HG03025 (cell line): ENCODE data around the gene F3.
"Not testable (repeated sequence)": the region's sequence is repeated elsewhere in the genome, so short reads cannot be mapped to it uniquely, and the experiment has no call there.

Source experiments
- ATAC-seq: cut with Tn5 transposase; IDR thresholded peaks from one replicate; pipeline ENCODE4 v1.9.1; 2021; ENCODE audit warnings: mild to moderate bottlenecking, moderate library complexity; ENCODE audit not compliant: unreplicated experiment, low FRiP score

Gene F3

DNA sequence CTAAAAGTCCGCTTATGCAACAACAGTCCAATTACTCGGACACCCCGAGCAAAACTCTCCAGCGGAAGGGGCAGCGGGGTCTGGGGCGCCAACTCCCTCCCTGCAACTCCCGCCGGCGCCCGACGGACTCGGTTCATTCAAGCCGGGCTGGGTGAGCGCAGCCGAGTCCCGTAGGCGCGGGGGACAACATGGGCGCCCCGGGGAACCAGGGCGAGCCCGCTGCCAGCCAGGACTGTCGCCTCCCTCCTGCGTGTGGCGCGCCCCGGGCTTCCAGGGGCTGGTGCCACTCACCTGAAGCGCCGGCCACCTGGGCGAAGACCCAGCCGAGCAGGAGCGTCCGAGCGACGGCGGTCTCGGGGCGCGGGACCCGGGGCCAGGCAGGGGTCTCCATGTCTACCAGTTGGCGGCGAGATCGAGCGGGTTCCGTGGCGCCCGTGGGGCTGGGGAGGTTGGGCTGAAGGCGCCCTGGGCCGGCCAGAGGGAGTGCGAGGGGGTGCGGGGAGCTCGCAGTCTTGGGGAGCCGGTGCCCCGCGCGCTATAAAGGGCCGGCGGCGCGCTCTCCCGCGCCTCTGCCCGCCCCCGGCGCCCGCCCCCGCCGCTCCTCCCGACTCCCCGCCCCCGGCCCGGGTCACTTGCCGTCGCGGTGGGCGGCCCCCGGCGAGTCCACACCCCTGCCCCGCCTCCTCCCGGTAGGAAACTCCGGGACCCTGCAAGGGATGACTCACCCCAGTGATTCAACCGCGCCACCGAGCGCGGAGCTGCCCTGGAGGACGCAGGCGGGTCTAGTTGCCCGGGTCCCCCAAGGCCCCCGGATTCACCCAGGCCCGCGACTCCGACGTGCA is at the start of gene F3:
TSS of gene F3 (minus strand) at position 514 of the 842 bp plus-strand sequence. CDS start at position 391, 123 bp downstream.
- ATAC-seq, result no peak

DNA sequence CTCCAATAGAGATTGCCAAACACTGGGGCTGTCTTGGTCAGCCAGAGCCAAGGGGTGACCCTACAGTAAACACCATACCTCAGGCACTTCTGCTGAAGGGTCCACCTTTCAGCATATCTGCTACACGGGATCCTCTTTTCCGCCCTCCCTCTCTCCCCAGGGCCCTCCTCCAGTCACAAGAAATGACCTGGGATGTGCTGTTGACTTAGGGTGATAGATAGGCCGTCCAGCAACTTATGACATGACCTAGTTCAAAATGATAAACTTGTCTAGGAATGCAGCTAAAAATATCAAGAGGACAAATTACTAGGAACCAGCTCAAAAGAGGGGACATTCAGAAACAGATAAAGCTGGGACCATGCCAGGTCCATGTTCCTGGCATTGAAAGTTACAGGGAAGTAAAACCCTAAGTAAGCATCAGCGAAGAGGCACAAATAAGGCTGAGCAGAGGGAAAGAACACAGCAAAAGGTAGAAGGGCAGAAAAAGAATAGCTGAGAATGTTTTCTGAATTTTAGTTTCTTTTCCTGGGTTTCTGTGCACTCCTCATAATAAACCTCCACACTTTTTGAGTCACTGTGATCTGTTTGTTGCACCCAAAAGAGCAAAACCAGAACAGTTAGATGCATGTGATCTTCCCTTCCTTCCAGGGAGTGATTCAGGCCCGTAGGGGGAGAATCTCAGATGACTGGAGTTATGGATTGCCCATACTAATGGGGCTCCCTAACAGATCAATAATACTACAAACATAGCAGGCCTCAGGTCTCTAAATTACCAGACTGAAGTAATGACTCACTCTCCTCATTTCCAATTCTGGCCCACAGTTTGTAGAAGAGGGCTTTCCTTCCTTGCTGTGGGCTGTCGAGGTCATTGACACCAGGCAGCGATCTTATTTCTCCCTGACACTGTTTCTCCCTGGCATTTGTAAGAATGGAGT is 48.9 kb upstream of the F3 start:
- no peak for ATAC-seq

DNA sequence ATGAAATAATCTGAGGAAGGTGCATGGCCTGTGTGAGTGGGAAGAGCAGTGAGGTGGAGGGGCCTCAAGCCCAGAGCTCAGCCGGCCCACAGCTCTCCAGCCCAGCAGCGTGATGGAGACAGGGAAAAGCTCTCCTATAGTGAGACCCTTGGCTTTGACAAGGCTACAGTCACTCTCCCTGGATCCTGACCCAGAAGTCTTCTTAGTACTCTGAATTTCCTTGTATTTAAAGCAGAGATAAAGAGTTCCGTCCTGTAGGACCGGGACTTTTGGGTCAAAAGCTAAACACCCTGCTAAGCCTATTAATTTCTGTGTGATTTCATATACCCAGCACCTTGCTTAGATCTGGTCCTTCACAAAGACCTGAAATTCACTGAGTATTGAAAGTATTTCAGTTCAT is 48.2 kb upstream of the F3 start:
- ATAC-seq, result no peak

DNA sequence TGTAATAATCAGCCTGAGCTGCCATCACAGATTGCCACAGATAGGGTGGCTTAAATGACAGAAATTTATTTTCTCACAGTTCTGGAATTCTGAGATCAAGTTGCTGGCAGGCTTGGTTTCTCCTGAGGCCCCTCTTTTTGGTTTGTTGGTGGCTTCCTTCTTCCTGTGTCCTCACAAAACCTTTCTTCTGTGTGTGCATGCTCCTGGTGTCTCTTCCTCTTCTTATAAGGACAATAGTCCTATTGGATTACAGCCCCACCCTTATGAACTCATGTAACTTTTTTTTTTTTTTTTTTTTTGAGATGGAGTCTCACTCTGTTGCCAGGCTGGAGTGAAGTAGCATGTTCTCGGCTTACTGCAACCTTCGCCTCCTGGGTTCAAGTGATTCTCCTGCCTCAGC is 41.0 kb upstream of the F3 start:
- ATAC-seq, result no peak

DNA sequence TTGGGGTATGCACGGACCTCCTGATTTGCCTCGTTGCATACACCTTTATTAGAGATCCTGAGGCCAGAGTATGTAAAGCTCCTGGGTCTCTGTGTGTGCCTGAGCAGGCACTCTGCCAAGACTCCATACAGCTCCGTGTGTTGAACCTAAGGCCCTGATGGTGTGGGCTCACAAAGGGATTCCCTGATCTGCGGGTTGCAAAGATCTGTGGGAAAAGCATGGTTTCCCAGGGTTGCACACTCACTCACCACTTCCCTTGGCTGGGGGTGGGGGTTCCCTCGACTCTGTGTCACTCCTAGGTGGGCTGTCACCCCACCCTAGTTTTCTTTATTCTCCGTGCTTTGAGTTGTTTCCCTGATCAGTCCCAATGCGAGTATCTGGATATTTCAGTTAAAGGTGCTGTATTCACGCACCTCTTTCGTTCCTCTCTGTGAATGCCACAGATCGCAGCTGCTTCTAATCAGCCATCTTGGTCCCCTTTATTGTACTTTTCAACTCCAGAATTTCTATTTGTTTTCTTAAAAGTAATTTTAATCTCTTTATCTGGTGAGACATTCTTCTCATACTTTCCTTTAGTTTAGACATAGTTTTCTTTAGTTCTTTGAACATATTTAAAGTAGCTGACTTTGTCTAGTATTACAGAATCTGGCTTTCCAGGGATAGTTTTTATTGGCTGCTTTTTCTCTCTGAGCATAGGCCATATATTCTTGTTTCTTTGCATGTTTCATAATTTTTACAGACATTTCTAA is 39.0 kb upstream of the F3 start:
- no peak for ATAC-seq

DNA sequence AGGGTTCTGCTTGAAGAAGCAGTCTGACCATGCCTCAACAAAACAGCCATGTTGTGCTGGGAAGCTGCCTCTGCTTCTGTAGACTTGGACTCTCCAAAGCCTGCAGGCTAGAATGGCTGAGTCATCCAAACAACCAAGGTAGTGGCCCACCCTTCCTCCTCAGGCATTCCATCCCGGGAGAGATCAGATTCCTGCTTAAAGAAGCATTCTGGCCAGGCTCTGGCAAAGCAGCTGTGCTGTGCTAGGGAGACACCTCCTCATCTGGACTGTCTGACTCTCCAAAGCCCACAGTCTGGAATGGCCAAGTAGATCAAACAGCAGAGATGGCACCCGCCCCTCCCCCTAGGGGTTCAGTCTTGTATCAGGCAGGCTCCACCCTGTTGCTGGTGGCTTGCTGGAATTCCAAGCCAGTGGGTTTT is 38.3 kb upstream of the F3 start:
- no peak for ATAC-seq

DNA sequence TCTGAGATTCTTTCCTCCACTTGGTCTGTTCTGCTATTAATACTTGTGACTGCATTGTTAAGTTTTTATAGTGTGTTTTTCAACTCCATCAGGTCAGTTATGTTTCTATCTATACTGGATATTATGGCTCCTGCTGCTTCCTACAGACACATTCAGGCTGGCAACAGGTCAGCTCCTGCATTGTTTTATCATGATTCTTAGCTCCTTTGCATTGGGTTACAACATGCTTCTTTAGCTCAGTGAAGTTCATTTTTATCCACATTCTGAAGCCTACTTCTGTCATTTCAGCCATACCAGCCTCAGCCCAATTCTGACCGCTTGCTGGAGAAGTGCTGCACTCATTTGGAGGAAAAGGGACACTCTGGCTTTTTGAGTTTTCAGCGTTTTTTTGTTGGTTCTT is 37.3 kb upstream of the F3 start:
- no peak for ATAC-seq

DNA sequence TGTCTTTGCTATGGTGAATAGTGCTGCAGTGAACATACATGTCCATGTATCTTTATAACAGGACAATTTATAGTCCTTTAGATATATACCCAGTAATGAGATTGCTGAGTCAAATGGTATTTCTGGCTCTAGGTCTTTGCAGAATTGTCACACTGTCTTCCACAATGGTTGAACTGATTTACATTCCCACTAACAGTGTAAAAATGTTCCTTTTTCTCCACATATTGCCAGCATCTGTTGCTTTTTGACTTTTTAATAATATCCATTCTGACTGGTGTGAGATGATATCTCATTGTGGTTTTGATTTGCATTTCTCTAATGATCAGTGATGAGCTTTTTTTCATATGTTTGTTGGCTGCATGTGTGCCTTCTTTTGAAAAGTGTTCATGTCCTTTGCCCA is 32.4 kb upstream of the F3 start:
- ATAC-seq, result not testable (repeated sequence)

DNA sequence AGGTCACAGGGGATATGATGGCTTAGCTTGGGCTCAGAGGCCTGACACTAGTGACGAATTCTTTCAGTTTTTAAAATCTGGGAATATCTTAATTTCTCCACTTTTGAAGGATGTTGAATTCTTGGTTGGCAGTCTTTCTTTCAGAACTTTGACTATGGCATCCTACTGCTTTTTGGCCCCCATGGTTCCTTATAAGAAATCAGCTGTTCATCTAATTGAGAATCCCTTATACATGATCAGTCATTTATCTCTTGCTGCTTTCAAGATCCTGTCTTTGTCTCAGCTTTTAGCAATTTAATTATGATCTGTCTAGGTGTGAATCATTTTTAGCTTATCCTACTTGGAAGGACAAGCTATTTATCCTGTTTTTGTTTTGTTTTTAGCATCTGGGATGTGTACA is 31.2 kb upstream of the F3 start:
- no peak for ATAC-seq

DNA sequence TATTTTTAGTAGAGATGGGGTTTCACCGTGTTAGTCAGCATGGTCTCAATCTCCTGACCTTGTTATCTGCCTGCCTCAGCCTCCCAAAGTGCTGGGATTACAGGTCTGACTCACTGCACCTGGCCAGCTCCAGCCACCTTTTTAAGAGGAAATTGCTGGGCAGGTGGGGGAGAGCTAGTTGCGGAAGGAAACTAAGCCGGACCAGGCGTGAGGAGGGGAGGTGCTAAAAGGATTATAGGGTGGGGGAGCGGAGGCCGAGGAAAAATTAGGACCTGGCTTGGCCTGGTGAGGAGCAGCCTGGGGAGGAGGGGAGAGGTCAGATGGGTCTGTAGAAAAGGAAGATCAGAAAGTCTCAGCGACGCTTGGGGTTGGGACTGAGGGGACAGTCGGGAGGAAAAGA is 29.4 kb upstream of the F3 start:
- ATAC-seq, result not testable (repeated sequence)

DNA sequence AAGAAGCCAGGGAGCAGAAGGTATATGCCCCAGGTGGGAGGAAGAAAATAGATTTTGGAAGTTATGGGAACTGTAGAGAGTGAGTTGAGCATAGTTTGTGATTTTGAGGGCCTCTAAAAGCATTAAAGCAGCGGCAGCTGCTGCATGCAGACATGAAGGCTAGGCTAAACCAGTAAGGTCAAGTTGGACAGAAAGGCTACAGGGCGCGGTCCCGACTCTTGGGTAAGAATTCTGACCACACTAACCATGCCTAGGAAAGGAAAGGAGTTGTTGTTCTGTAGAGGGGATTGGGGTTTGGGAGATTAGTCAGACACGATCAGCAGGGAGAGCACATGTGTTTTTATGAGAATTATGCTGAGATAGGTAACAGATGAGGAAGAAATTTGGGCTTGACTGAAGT is 27.2 kb upstream of the F3 start:
- not testable (repeated sequence) for ATAC-seq

DNA sequence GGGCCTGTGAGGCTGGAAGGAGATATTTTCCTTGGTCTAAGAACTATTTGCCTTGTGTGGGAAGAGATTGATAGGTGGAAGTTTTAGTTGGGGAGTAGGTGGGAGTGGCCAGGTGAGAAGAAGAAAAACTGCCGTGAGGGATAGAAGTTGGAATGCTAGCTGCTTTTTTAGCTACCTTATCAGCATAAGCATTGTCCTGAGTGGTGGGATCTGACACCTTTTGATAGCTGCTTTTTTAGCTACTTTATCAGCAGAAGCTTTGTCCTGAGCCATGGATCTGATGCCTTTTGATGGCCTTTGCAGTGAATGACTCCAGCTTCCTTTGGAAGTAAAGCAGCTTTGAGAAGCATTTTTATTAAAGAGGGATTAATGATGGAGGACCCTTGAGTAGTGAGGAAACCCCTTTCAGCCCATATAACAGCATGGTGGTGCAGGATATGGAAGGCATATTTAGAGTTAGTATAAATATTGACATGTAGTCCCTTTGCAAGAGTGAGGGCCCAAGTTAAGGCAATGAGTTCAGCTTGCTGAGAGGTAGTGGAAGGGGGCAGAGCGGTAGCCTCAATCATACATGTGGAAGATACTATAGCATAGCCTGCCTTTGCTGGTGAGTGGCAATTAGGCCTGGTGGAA is 26.5 kb upstream of the F3 start:
- not testable (repeated sequence) for ATAC-seq

DNA sequence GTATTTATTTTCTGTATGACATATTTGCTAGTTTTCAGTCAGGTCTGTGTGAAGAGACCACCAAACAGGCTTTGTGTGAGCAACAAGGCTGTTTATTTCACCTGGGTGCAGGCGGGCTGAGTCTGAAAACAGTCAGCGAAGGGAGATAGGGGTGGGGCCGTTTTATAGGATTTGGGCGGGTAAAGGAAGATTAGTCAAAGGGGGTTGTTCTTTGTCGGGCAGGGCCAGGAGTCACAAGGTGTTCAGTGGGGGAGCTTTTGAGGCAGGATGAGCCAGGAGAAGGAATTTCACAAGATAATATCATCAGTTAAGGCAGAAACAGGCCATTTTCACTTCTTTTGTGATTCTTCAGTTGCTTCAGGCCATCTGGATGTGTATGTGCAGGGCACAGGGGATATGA is 24.9 kb upstream of the F3 start:
- ATAC-seq, result not testable (repeated sequence)

DNA sequence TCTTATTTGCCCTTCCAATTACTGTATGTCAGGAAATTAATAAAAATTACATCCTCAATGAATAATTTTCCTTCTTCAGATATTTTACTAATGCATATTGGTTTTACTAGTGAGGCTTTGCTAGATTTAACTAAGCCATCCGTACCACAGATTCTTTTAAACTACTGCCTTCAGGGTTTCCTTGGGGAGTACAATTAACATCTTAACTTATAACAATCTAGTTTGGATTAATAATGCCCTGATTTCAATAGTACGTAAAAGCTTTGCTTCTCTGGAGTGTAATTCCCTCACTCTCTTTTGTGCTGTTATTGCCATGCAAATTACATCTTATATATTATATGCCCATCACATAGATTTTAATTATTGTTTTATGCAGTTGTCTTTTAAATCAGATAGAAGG is 24.3 kb upstream of the F3 start:
- ATAC-seq, result no peak

DNA sequence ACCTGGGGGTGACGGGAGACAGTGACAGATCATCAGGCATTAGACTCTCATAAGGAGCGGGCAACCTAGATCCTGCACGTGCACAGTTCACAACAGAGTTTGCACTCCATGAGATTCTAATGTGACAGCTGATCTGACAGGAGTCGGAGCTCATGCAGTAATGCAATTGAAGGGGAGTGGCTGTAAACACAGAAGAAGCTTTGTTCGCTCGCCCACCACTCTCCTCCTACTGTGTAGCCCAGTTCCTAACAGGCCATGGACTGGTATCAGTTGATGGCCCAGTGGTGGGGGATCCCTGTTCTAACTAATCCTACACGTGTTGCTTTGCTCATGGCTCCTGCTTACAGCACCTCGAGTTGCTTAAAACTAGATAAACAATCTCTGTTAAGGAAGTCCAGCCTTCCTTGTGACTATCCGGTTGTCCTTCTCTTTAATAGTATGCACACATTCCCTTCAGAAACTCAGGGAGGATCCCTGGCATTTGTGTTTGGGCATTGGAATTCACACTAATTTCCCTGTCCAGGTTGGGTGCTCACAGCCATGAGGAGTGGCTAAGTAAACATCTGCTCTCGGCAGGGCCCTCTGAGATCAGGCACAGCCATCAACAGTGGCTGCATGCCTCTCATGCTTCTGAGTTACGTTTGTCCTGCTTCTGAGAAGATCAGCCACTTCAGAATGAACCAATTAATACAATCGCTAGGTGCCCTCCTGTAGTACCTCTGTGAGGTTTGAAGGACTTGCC is 21.1 kb upstream of the F3 start:
- ATAC-seq, result no peak

DNA sequence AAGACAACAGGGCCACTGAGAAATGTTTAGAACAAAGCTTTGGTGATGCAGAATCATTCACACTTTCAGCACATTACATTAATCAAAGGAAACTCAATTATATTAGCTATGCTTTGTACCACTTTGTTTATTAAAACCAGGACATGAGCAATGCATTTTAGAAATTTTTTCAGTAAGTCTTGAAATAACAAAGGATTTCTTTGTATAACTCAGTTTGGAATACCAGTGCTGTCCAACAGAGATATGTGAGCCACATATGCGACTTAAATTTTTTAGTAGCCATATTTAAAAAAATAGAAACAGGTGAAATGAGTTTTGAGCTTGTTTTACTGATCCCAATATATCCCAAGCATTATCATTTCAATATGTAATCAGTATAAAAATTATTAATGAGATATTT is 18.8 kb upstream of the F3 start:
- ATAC-seq, result no peak

DNA sequence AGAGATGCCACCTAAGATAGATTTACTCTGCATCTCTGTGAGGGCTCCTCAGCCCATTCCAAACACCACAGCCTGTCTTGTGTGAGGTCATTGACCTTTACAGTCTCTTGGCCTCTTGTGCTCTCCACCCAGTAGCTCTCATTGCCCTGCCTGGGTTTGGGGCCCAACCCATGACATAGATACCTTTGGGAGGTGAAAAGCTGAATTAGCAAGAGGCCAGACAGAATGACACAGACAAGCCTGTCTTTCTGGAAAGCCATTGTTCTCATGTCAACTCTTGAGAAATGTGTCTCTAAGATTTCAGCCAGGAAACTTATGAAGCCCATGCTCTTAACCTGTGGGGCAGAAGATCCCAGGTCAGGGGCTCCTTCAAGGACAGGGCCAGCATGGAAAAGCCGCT is 18.4 kb upstream of the F3 start:
- no peak for ATAC-seq

DNA sequence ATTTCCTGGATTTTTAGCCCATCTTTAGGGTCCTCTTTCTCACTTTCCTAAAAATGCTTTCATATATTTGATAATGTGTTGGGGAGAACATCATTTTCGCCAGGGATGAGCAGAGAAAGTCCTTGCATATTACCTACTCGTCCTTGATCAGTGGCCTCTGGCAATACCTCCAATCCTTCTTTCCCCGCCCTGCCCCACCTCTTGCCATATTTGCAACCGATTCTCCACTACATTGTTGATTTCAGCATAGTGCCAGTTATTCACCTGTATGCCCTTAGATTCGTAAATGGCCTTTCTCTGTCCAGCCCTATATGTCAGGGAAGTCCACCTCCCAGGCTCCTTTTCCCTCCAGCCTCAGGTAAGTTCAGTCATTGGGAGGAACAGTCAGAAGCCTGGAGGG is 13.5 kb upstream of the F3 start:
- no peak for ATAC-seq

DNA sequence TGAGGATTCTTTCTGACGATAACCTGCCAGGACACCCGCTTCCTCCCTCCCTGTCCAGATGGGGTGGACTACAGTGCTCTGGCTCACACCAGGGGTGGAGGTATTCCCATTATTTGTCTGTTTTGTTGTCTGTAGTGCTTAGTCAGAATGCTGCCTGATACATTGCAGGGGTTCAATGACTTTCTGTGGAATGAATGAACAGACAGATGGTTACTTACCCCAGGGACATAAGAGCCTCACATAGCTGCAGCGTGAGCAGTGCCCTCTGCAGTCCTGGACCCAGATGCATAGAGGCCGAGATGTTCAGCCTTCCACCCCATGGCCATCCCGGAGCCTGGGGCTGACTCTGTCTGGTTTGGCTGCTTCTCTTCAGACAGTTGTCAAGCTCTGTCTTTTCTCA is 13.0 kb upstream of the F3 start:
- no peak for ATAC-seq

DNA sequence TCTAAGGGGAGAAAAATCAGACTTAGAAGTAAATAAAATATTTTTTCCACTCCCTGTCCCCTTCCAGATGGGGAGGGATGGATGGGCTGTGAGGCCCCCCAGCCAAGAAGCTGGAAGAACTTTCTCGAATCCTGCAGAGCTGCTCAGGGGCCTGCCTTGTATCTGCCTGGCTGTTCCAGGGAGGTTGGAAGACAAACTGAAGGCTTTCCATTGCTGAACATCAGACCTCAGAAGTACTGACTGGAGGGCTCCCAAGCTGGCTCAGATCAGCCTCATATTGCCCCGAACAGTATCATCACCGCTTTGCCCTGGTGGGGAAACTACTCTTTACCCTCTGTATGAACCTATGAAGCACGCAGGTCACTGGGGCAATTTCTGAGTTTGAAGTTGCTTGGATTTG is 12.4 kb upstream of the F3 start:
- no peak for ATAC-seq
